Nephron (organoid): ENCODE results near the gene SLC7A7.
A peak's percentile ranks its signal among the peaks of the same experiment; 100 is the strongest.

ENCODE experiments used
- H3K27ac Mint-ChIP-seq, 3 experiments: 2 replicates each; pipeline ENCODE4 v1.8.0; 2020; ENCODE audit warnings: mixed read lengths in 3 of 3, mild to moderate bottlenecking in 2 of 3, moderate library complexity in 1 of 3
- H3K27me3 Mint-ChIP-seq: 2 replicates; pipeline ENCODE4 v1.8.0; 2021; ENCODE audit warnings: low read depth, mild to moderate bottlenecking, moderate library complexity, mixed read lengths
- H3K36me3 Mint-ChIP-seq: 2 replicates; pipeline ENCODE4 v1.8.0; 2020; ENCODE audit warnings: low read depth, mixed read lengths
- H3K4me1 Mint-ChIP-seq: 2 replicates; pipeline ENCODE4 v1.8.0; 2020; ENCODE audit warnings: mixed read lengths
- H3K4me3 Mint-ChIP-seq, 3 experiments: 2 replicates each; pipeline ENCODE4 v1.8.0; 2020; ENCODE audit warnings: mild to moderate bottlenecking in 3 of 3, mixed read lengths in 3 of 3, moderate library complexity in 2 of 3
- H3K9me3 Mint-ChIP-seq: 2 replicates; pipeline ENCODE4 v1.8.0; 2020; ENCODE audit warnings: mixed read lengths
- TF ChIP-seq, protein P1 (sequence below), 3 experiments: fragments of 200-600 bp; sonication (generic); IDR thresholded peaks; one replicate each; pipeline ENCODE4 v1.5.0; 2021; ENCODE audit warnings: antibody characterized with exemption in 3 of 3; ENCODE audit not compliant: unreplicated experiment in 3 of 3

SLC7A7 gene

DNA sequence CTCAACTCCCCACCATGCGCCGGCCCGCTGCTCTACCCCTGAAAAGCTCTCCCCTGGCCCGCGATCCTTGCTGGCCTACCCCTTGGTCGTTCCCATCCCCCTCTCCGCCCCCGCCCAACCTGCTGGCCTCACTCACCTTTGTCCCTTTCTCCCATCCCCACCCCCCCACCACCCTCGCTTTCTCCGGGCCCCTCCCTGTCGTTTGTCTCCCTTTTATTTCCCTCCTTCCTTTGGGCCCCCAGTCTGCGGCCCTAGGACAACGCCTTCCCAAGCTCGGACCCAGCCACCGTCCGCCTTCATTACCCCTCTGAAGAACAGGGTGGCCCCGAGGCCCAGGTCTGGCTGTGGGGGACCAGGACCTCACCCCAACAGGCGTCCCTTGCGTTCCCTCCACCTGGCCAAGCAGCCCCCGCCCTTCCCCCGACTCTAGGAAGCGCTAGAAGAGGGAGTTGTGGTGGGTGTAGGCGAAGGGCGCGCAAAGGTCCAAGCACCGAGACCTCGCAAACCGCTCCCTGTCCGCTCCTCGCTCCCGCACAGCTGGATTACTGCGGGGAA lies 6.9 kb upstream of the SLC7A7 start:
- Mint-ChIP-seq H3K9me3 (no peaks in the 10 kb centered on the region), H3K36me3 (no peaks in the 10 kb centered on the region), H3K27me3 (peaks cover 7% of the 10 kb centered on the region), H3K4me3 (peak overlapping the region; percentile 73 to 85 (median 76)), H3K27ac (peak overlapping the region; percentile 91 to 93 (median 91)), H3K4me1 (peaks cover 55% of the 10 kb centered on the region)
- TF ChIP-seq, protein P1, sequence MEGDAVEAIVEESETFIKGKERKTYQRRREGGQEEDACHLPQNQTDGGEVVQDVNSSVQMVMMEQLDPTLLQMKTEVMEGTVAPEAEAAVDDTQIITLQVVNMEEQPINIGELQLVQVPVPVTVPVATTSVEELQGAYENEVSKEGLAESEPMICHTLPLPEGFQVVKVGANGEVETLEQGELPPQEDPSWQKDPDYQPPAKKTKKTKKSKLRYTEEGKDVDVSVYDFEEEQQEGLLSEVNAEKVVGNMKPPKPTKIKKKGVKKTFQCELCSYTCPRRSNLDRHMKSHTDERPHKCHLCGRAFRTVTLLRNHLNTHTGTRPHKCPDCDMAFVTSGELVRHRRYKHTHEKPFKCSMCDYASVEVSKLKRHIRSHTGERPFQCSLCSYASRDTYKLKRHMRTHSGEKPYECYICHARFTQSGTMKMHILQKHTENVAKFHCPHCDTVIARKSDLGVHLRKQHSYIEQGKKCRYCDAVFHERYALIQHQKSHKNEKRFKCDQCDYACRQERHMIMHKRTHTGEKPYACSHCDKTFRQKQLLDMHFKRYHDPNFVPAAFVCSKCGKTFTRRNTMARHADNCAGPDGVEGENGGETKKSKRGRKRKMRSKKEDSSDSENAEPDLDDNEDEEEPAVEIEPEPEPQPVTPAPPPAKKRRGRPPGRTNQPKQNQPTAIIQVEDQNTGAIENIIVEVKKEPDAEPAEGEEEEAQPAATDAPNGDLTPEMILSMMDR (IDR thresholded peaks at IDR 0.05; ENCODE audit: unreplicated experiment in 3 of 3): no peak

DNA sequence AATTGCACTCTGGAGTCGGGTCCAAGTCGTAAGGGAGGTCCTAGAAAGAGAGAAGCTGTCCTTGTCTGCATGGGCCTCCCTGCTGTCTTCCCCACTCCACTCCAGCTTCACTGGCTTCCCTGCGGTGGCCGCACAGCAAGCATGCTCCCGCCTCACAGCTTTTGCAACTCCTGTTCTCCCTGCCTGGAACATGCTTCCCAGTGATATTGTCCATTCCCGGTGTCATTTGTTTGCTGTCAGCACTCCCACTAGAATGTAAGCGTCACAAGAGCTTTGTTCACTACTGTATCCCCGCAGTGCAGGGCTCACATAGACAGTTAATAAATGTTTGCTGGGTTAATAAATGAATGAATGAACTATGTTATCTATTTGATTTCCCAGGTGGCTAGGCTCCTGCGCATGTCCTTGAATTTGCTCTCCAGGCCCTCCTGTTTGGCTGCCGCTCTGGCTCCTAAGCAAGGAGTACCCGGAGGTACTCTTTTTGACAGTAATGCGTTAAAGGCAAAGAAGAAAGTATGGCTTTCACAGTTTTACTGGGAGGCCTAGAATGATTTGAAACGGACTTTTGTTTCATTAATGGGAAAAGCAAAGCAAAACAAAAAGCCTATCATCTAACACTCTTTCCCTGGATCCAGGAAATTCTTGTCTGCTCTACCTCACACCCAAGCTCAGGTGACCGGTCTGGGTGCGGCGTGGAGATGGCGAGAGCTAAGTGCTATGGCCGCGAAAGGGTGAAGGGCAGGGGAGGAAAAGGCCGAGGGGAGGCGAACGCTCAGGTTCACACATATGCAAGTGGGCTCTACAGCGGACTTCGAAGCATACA lies 6.2 kb upstream of the SLC7A7 start:
- H3K27me3 Mint-ChIP-seq: peaks cover 7% of the 10 kb centered on the region
- peaks cover 55% of the 10 kb centered on the region for H3K4me1 Mint-ChIP-seq
- H3K4me3 Mint-ChIP-seq: peak overlapping the region; percentile 11 to 76 (median 73)
- TF ChIP-seq, protein P1 (IDR thresholded peaks at IDR 0.05; ENCODE audit: unreplicated experiment in 3 of 3): no peak
- no peaks in the 10 kb centered on the region for H3K9me3 Mint-ChIP-seq
- H3K36me3 Mint-ChIP-seq: no peaks in the 10 kb centered on the region
- H3K27ac Mint-ChIP-seq: peak overlapping the region; percentile 91 to 93 (median 91)

DNA sequence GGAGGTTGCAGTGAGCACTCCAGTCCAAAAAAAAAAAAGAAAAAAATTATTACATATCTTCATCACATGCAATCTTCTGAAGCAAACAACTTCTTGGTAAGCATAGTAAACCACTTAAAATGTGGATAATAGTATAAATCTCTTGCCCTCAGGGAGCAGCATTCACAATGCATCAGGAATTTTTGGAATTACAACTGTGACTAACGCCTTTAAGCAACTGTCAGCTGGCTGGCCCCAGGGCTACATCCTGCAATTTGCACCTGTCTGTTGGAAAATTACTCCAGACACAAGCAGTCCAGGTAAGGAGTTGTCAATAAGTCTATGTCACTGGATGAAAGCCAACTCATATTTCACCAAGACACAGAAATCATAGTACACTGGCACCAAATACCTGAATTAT lies 5.5 kb upstream of the SLC7A7 start:
- Mint-ChIP-seq H3K4me1 (peaks cover 57% of the 10 kb centered on the region), H3K27ac (peak overlapping the region; percentile 91 to 93 (median 91)), H3K36me3 (no peaks in the 10 kb centered on the region), H3K4me3 (no peak overlapping the region), H3K9me3 (no peaks in the 10 kb centered on the region), H3K27me3 (peaks cover 2% of the 10 kb centered on the region)
- TF ChIP-seq, protein P1 (IDR thresholded peaks at IDR 0.05; ENCODE audit: unreplicated experiment in 3 of 3): no peak

DNA sequence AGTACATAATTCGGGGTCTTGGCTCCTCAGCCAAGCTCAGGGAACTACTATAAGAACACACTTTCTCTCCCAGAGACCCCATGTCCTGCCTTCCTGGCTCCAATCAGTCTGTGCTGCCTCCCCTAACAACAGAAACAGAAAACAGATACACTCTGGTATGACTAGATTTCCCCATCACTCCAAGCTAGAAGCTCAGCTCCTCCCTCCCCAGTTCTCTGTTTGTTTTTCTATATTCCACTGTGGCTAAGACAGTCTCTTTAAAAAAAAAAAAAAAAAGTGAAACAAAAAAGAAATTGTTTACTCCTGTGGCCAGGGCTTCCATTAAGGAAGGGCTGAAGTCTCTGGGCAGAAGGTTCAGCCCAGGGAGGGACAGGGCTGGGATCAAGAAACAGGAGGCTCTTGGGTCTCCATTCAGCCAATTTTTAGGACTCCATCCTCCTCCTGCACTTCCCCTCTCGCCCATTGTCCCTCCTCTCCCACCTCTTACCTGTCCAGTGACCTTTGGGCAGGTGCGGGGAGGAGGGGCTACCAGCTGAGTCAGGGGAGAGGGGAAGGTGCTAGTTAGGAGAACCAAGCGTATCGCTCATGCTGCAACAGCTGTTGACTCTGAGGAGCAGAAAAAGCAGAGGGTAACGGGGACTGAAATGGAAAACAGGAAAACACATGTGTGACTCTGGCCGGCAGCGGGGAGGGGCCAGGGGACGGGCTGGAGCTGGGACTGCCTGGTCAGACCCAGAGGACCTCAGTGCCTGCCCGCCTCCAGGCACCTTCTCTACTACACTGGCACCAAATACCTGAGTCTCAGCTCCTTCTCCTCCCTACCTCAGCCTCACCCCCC lies 4.1 kb upstream of the SLC7A7 start:
- H3K36me3 Mint-ChIP-seq: no peaks in the 10 kb centered on the region
- H3K27ac Mint-ChIP-seq: peak overlapping the region; percentile 53 to 88 (median 59)
- TF ChIP-seq, protein P1 (IDR thresholded peaks at IDR 0.05; ENCODE audit: unreplicated experiment in 3 of 3): no peak
- H3K9me3 Mint-ChIP-seq: no peaks in the 10 kb centered on the region
- H3K4me3 Mint-ChIP-seq: peak overlapping the region in 2 of 3 experiments; percentile 1 to 12
- H3K27me3 Mint-ChIP-seq: no peaks in the 10 kb centered on the region
- peaks cover 61% of the 10 kb centered on the region for H3K4me1 Mint-ChIP-seq

DNA sequence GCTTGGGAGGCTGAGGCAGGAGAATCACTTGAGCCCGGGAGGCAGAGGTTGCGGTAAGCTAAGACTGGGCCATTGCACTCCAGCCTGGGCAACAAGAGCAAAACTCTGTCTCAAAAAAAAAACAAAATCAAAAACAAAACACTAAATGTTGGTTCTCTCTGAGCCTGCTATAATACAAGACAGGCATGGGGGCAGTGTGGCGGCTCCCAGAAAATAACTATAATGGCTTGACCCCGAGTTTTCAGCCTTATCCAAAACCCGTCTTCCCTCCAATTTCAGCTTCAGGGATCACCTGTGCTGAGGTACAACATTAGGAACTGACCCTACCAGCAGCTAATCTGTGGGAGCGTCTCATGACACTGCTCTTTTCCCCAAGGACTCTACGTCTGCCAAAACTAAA lies 862 bp downstream of the SLC7A7 start:
- Mint-ChIP-seq H3K36me3 (no peaks in the 10 kb centered on the region), H3K4me1 (peaks cover 42% of the 10 kb centered on the region), H3K9me3 (no peaks in the 10 kb centered on the region), H3K4me3 (peak overlapping the region in 1 of 3 experiments; percentile 75), H3K27ac (peak overlapping the region in 2 of 3 experiments; percentile 83 to 94), H3K27me3 (no peaks in the 10 kb centered on the region)
- TF ChIP-seq, protein P1 (IDR thresholded peaks at IDR 0.05; ENCODE audit: unreplicated experiment in 3 of 3): no peak
